HG03103 (cell line): Measurements from ENCODE around the gene CCHCR1.
"Not testable (repeated sequence)": the region's sequence is repeated elsewhere in the genome, so short reads cannot be mapped to it uniquely, and the experiment has no call there.

Experiments used
- ATAC-seq: cut with Tn5 transposase; IDR thresholded peaks from one replicate; pipeline ENCODE4 v1.9.1; 2021; ENCODE audit warnings: low read depth; ENCODE audit not compliant: unreplicated experiment

The CCHCR1 gene

DNA sequence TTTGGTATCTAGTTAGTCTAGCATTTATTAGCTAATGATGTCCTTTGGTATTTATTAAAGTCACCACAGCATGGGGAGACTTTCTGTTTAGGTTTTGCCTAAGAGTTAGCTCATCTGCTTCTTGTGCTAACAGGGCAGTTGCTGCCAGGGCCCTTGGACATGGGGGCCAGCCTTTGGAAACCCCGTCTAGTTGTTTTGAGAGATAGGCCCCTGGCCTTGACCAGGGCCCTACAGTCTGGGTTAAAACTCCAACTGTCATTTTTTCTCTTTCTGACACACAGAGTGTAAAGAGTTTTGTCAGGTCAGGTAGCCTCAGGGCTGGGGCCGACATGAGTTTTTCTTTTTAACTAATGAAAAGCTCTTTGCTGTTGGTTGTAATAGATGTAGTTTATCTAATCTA lies 25.7 kb upstream of the CCHCR1 start:
- not testable (repeated sequence) for ATAC-seq

DNA sequence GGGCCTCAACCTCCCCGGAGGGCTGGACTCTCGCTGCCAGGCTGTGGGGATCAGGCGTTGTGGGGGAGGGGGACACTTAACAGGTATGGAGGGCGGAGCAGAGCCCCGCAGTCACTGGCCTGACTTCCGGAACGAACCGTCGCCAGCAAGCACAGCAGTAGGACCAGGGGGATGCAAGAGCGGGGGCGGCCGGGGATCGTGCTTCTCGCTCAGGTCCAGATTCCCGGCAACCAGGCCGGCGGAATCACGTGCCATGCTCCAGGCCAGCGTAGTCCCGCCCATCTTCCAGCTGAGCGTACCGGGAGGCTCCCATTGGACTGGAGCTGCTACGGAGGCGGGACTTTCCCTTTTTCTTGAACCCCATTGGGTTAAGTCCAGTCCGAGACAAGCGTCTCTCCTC lies 22.9 kb upstream of the CCHCR1 start:
- no peak for ATAC-seq

DNA sequence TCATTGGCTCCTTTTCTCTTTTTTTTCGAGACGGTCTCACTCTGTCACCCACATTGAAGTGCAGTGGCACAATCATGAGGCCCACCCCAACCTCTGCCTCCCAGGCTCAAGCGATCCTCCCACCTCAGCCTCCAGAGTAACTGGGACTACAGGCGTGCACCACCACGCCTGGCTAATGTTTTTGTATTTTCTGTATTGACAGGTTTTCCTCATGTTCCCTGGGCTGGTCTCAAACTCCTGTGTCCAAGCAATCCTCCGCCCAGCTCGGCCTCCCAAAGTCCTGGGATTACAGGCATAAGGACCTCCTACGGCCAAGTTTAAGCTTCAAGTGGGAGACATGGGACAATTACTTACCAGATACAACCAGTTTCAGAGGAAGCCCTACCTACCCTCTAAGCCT lies 22.3 kb upstream of the CCHCR1 start:
- ATAC-seq = no peak

DNA sequence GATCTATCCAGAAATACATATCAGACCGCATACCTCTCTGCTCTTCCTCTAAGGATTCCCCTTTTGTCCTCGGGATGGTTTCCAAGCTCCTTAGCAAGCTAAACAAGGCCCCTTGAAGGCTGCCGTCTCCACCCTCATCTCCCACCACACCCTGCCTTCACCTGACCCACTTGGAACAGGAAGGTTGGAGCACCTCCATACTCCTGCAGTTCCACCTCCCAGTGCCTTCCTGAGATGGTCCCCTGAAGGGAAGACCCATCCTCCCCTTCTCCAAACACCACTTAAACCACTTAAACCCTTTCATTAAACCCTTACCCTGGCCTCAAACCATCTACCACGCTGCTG lies 21.4 kb upstream of the CCHCR1 start:
- ATAC-seq = no peak

DNA sequence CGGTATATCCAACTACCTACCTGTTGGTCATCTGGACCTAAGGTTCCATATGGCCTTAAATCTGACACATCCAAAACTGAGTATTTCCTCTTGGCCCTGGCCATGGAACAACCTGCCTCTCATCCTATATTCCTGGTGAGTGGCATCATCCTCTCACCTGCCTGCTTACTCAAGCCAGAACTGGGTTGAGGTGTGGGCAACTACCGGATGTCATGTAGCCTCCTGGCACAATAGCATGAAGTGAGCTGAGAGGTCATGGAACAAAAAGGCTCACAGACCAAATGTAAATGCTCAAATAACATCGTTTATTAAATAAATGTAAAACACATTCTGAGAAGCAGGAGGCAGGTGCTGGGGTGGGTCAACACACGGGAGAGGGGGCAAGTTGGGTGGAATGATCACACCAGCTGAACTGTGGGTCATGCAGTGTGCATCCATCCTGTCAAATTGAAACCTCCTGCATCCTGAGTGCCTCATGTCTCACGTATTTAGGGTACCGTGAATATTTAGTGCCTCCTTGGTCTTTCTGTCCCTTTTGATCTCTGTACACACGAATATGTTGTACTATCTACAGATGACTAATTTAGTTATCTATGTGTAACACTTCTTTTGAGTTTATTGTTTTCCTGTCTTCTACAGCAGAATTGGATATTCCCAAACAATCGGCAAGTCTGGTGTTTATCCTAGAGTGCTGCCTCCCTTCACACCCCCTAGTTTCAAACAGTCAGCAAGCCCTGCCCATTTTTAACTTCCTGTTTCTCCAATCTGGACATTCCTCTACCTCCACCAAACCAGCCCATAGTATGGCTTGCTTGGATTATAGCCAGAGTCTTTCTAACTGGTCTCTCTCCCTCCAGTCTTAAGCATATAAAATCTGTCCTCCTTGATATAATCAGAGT lies 20.8 kb upstream of the CCHCR1 start:
- no peak for ATAC-seq

DNA sequence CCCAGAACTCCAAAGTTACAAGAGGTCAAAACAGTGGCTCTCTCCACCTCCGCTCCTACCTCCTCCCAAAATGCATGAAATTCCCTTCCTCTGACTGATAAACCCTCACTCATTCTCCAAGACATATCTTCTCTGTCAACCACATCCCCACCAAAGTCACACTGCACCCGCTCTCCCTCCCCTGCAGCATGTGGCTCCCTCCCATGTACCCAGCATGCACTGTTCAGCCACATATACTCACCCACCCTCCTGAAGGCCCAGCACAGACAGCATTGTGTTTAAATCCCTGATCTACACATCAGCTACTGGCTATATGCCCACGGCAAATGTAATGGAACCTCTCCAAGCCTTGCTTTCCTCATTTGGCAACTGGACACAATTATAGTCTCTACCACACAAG lies 18.4 kb upstream of the CCHCR1 start:
- no peak for ATAC-seq

DNA sequence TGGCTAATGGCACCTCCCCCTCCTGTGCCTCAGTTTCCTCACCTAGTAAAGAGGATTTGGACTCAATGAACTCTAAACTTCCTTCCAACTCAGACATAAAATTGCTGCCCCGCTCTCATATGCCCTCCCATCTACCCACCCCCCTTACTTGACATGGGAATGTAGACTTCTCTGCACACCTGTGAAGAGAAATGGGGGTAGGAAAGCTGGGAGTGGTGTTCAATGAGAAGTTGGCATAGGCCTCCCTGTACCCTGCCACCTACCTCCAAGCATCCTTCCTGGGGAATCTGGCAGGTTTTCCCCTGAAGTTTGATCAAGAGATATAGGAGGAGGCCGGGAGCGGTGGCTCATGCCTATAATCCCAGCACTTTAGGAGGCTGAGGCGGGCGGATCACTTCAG lies 16.8 kb upstream of the CCHCR1 start:
- ATAC-seq = no peak

DNA sequence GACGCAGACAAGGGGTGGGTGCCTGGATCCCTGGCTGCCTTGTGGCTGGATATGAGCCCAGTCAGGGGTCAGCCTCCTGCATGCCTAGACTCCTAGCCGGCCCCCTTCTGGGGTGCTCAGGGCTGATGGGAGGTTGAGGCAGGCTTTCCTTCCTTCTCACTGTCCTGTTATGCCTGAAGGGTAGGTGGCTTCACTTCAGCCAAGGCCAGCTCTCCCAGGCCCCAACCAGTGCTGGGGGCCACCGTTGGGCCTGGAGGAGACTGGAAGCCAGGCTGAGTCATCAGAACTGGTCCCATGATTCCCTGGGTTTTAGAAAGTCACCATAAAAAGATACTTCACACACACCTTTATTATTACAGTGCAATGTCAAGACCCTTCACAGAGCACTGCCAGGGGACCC lies 15.8 kb upstream of the CCHCR1 start:
- ATAC-seq = no peak

DNA sequence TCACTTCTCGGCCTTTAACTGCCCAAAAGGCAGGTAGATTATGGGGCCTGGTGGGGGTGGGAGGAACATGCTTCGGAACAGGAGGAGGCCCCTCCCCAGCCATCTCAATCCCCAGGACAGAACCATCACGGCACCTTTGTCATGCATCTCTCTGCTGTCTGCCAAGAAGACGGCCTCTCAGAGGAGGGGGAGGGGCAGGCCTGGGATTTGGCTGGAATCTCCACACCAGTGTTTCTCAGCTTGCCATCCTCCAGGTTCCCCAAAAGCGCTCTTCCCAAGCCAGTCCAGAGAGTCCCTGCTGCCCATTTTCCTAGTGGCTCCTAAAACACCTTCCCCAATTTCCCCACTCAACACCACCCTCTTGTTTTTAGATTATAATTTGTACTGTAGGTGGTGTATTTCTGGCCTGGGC lies 15.4 kb upstream of the CCHCR1 start:
- ATAC-seq = no peak

DNA sequence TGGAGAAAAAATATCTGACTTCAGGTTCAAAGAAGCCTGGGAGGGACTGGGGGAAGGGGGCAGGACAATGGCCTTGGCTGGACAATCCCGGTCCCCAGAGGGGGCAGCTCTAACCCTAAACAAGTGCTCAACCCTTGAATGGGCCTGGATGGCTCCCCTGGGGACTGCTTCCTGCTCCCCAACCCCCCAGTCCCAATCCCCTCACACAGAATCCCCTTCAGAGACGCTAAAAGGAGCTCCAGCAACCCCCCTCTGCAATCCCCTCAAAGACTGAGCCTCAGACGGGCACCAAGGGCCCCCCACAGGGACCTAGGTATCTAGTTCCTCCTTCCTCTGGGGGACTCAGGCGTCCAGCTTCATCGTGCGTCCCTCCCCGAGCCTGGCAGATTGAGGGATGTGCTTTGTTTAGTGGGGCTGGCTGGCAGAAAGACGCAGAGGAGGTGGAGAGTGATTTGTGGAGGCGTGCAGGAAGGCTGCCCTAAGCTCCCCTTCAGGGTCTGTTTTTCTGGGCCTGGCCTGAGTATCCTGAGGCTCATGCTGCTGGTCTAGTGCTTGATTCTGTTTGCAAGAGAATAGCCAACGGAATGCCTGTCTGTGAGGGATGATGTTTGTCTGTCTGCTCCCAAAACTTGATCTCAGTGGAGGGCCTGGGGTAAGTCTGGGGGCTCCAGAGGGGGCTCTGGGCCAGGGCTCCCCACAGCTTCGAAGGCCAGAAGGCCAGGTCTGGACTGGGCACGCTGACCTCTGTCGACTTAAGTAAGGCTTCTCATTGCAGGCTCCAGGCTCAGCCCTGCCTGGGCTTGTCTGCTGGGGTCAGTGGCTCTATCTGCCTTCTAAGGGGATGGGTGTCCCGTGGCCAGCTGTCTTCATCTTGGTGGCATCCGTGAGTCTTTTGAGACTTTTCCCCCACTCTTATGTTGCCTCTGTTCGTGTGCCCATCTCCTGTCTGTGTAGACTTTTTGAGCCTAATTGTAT lies 14.6 kb upstream of the CCHCR1 start:
- ATAC-seq = no peak

DNA sequence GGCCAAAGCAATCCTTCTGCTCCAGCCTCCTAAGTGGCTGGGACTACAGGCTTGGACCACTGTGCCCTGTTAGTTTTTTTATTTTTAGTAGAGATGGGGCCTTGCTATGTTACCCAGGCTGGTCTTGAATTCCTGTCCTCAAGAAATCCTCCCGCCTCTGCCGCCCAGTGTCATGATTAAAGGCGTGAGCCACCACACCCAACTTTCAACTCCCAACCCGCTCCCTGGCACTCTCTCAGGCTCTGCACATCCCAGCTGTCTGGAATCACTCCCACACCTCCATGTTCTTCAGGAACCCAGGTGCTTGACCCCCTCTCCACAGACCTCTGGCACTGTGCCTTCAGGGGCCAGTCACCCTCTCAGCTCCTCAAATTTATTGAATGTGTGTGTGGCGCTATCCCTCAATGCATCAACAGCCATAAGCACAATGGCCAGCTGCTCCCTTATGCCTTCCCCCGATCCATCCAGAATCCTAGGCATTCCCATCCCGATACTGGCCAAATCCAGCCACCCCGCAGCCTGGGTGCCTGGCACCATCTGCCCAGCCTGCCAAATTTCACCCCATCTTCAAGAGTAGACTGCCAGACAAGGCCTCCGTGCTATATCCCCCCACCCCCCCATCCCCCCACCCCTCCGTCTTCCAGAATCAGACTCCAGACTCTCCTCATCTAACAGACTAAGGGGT lies 13.5 kb upstream of the CCHCR1 start:
- ATAC-seq = no peak

DNA sequence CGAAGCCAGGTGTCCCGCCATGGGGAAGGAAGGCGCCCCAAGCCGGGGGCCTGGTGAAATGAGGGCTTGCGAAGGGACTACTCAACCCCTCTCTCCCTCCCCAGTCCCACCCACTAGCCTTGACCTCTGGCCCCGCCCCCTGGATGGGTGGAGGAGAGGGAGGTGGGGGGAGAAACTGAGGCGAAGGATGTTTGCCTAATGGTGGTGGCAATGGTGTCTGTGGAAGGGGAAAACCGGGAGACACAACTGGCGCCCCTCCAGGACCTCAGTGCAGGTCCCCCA lies 12.9 kb upstream of the CCHCR1 start, which contains the start of gene POU5F1:
Gene POU5F1, minus strand, starts transcription at position 83 of the 282 bp plus-strand sequence. Its CDS starts 62 bp downstream, at position 21.
- ATAC-seq = no peak

DNA sequence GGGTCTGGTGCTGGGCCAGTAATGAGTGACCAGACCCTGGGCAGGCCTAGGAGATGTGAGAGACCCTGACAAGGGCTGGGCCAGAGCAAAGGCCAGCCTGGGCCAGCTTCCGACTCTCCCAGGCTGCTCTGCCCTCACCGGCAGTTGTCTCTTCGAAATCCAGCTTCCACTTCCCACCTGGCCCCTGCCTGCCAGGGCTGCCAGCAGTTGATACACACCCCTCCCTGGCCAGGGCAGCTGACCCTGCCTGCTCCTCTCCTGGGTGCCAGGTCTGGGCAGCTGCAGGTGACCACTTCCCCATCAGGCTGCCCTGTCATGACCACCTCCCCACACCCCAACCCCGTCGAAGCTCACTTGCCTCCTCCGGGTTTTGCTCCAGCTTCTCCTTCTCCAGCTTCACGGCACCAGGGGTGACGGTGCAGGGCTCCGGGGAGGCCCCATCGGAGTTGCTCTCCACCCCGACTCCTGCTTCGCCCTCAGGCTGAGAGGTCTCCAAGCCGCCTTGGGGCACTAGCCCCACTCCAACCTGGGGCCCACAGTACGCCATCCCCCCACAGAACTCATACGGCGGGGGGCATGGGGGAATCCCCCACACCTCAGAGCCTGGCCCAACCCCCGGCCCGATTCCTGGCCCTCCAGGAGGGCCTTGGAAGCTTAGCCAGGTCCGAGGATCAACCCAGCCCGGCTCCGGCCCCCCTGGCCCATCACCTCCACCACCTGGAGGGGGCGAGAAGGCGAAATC lies 12.4 kb upstream of the CCHCR1 start:
- ATAC-seq = not testable (repeated sequence)

DNA sequence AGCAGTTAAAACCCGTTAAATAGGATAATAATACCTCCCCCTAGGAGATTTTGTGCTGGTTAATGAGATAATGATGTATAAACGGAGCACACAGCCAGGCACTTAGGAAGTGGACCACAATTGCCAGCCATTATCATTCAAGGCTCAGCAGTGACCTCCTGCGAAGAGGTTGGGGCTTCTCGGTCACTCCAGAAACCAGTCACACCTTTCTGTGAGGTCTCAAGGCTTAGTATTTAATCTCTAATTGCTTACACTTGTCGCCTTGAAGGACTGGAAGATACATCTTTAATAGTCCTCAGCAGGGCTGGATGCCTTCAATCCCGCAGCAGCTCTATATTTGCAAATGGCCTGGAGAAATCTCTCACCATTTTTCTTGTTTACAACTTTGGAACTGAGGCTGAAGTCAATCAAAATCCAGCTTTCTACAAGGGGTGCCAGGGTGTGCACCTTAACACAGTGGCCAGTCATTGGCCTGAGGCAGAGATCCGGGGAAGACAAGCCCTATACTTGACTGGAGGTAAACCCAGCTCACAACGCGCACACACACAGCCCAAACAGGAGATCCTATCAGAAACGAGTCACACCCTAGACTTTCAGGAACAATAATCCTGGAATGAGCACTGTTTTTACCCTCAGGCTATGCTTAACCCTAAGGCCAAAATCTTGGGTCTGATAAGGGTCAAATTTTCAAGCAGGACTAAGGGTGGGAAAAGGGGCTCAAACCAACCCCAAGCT lies 11.7 kb upstream of the CCHCR1 start:
- no peak for ATAC-seq

DNA sequence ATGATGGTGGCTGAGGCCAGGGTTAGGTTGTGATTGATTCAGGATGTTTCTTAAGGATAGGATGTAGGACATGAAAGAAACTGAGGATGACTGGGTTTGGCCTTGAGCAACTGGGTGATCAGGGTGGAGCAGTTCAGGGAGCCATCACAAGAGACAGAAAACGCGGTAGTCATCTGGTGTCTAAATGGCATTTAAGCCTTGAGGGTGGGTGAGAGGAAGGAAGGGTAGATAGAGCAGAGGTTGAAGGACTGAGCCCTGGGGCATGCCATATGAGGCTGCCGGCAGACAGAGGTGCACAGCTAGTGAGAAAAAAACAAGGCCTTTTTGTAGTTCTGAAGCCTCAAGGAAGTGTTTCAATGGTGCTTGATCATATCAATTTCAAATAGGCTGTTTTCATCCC lies 11.0 kb upstream of the CCHCR1 start:
- ATAC-seq = no peak

DNA sequence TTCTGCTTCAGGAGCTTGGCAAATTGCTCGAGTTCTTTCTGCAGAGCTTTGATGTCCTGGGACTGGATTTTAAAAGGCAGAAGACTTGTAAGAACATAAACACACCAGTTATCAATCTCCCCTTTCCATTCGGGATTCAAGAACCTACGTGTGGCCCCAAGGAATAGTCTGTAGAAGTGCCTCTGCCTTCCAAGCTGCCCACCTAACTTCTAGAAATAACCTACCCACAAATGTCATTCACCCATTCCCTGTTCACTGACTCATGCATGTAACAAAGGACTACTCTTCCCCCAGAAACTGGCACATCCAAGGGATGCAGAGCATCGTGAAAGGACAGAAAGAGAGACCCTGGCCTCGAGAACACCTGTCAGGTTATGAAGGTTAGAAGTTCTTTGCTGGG lies 8.4 kb upstream of the CCHCR1 start:
- ATAC-seq = no peak

DNA sequence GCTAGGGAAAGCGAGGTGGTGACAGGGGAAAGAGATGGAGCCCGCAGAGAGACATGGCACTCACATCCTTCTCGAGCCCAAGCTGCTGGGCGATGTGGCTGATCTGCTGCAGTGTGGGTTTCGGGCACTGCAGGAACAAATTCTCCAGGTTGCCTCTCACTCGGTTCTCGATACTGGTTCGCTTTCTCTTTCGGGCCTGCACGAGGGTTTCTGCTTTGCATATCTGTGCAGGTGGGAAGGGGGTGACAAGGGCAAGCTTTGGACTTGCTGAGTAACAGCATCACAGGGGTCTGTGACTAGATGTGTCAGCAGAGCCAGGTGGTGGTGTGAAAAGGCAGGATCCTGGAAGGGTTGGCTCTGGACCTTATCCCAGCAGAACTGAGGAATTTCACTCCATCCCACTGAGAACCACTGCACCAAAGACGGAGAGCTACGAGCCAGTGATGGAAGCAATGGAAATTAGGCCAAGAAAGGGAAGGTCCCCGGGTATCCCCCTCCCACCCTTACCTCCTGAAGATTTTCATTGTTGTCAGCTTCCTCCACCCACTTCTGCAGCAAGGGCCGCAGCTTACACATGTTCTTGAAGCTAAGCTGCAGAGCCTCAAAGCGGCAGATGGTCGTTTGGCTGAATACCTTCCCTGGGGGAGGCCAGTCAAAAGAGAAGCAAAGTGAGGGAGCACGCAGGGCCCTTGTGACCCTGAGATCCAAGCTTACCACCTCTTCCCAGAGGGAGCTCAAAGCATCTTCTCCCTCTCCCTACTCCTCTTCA lies 7.6 kb upstream of the CCHCR1 start:
- ATAC-seq = peak; percentile 75

DNA sequence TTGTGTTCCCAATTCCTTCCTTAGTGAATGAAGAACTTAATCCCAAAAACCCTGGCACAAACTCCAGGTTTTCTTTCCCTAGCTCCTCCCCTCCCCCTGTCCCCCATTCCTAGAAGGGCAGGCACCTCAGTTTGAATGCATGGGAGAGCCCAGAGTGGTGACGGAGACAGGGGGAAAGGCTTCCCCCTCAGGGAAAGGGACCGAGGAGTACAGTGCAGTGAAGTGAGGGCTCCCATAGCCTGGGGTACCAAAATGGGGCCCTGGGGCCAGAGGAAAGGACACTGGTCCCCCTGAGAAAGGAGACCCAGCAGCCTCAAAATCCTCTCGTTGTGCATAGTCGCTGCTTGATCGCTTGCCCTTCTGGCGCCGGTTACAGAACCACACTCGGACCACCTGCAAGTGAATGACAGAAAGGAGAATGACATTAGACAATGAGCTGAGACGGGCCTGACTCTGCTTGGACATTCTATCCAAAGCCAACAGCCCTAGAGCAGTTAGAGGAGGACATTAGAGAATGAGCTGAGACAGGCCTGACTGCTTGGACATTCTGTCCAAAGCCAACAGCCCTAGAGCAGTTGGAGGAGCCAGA lies 7.0 kb upstream of the CCHCR1 start:
- ATAC-seq = not testable (repeated sequence)

DNA sequence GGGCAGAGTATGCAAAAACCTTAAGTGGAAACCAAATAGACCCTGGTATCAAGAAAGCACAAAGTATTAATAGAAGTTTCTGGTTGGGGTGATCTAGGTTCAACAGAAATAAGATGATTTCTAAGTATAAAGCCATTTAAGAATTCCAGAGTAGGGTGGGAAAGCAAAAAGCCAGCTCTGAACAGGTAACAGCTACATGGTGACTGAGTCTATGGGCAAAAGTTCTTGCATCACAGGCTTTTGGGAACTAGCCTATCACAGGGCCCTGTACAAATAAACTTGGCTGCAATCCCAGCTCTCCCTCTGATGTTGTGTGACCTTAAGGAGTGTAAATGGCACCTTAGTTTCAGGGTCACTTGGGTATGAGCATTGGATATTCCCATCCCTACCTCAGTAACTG lies 6.3 kb upstream of the CCHCR1 start:
- ATAC-seq = no peak
